Measurements from ENCODE around the gene CEP120. TPM values are rescaled to one million over a fixed set of nuclear protein-coding genes. Genes with fewer than 3 reads are reported as not detected.

The CEP120 gene
- total and polyA plus RNA-seq, 7 donors, result 2.5 to 15.0 (median 5.3) TPM

GRCh38 chr5:123440456-123441181, 17.4 kb upstream of the CEP120 start:
- Histone ChIP-seq H3K36me3 (ENCODE audit: insufficient read depth in 1 of 2, low read depth in 1 of 2) (no peaks in the 10 kb centered on the region), H3K27me3 (ENCODE audit: insufficient read depth in 3 of 3, low read length in 2 of 3) (no peaks in the 10 kb centered on the region), H3K4me1 (no peaks in the 10 kb centered on the region), H3K9me3 (no peaks in the 10 kb centered on the region), H3K4me3 (no peak overlapping the region), H3K27ac (no peak overlapping the region)
- intact Hi-C loops (cut with DNase I), result no loop called here
- WGBS, 3 donors, result 95 to 100% (median 97%) methylated on average over 1 of the region's 1 CpG
- ATAC-seq, result no peak
- no peak for DNase-seq
- TF ChIP-seq, protein P1, sequence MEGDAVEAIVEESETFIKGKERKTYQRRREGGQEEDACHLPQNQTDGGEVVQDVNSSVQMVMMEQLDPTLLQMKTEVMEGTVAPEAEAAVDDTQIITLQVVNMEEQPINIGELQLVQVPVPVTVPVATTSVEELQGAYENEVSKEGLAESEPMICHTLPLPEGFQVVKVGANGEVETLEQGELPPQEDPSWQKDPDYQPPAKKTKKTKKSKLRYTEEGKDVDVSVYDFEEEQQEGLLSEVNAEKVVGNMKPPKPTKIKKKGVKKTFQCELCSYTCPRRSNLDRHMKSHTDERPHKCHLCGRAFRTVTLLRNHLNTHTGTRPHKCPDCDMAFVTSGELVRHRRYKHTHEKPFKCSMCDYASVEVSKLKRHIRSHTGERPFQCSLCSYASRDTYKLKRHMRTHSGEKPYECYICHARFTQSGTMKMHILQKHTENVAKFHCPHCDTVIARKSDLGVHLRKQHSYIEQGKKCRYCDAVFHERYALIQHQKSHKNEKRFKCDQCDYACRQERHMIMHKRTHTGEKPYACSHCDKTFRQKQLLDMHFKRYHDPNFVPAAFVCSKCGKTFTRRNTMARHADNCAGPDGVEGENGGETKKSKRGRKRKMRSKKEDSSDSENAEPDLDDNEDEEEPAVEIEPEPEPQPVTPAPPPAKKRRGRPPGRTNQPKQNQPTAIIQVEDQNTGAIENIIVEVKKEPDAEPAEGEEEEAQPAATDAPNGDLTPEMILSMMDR (IDR thresholded peaks at IDR 0.05), result no peak

DNA sequence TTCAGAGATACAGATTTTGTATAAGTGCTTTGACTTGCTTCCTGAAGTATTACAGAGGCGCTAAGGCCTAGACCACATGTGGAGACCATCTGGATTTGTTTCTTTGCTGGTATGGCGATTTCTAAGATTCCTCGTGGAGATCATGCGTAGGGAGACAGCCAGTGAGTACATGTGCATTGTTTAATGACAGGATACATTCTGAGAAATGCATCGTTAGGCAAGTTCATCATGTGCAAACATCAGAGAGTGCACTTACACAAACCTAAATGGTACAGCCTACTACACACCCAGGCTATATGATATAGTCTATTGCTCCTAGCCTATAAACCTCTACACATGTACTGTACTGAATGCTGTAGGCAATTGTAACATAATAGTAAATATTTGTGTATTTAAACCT, 16.5 kb upstream of the CEP120 start:
- intact Hi-C loops (cut with DNase I), result no loop called here
- ATAC-seq (no peak), DNase-seq (no peak)
- Histone ChIP-seq H3K9me3 (no peaks in the 10 kb centered on the region), H3K4me1 (no peaks in the 10 kb centered on the region), H3K36me3 (ENCODE audit: insufficient read depth in 1 of 2, low read depth in 1 of 2) (no peaks in the 10 kb centered on the region), H3K27ac (no peak overlapping the region), H3K27me3 (ENCODE audit: insufficient read depth in 3 of 3, low read length in 2 of 3) (no peaks in the 10 kb centered on the region), H3K4me3 (no peak overlapping the region)
- WGBS, 3 donors, result 91 to 94% (median 91%) methylated on average over 5 of the region's 5 CpGs
- TF ChIP-seq, protein P1 (IDR thresholded peaks at IDR 0.05), result no peak

DNA sequence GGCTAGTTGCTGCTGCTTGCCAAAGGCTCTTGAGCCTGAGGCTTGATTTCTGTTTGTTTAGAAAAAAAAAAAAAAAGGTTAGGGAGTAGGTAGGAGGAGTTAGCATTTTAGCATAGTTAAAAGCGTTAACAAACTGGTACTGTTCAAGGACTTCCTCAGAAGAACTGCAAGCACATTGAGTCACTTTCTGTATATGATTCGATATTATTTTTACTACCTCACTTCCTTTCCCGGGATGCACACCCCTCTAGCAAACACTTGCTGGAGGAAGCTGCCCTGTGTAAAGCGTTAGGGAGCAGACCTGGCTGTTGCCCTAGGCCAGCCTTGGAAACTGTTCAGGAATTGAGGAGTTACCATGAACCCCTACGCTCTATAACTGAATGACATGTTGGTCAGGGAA, 15.7 kb upstream of the CEP120 start:
- Histone ChIP-seq H3K27ac (no peak overlapping the region), H3K4me1 (no peaks in the 10 kb centered on the region), H3K27me3 (ENCODE audit: insufficient read depth in 3 of 3, low read length in 2 of 3) (no peaks in the 10 kb centered on the region), H3K4me3 (no peak overlapping the region), H3K36me3 (ENCODE audit: insufficient read depth in 1 of 2, low read depth in 1 of 2) (no peaks in the 10 kb centered on the region), H3K9me3 (no peaks in the 10 kb centered on the region)
- ATAC-seq (no peak), DNase-seq (no peak)
- intact Hi-C loops (cut with DNase I), result no loop called here
- WGBS, 3 donors, result 72 to 80% (median 74%) methylated on average over 5 of the region's 5 CpGs
- TF ChIP-seq, protein P1 (IDR thresholded peaks at IDR 0.05), result no peak

DNA sequence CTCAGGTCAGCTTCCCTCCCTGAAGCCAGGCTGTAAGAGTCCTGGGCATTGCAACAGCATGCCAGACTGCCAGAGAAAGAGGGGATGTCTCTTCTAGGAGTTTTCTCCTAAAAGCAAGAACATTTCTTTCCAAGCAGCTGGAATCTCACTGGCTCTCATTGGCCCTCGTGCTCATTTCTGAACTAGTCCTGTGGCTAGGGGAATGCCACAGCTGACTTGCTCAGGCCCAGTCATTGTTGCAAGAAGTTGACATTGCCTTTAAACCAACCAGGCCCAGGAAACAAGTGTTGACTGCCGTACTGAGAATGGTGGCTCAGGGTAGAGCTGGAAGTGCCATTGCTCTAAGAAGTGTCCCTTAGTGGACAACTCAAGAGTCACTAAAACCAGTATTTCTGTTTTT, 15.0 kb upstream of the CEP120 start:
- no peaks in the 10 kb centered on the region for H3K4me1 ChIP-seq
- TF ChIP-seq, protein P1 (IDR thresholded peaks at IDR 0.05), result no peak
- no peaks in the 10 kb centered on the region for H3K9me3 ChIP-seq
- 40 to 75% (median 74%) methylated on average over 2 of the region's 2 CpGs for WGBS, 3 donors
- DNase-seq (no peak), ATAC-seq (no peak)
- no peaks in the 10 kb centered on the region for H3K36me3 ChIP-seq (ENCODE audit: insufficient read depth in 1 of 2, low read depth in 1 of 2)
- no peak overlapping the region for H3K27ac ChIP-seq
- no peaks in the 10 kb centered on the region for H3K27me3 ChIP-seq (ENCODE audit: insufficient read depth in 3 of 3, low read length in 2 of 3)
- intact Hi-C loops (cut with DNase I), result no loop called here
- H3K4me3 ChIP-seq, result no peak overlapping the region

GRCh38 chr5:123436201-123436600, 13.0 kb upstream of the CEP120 start:
- 72 to 90% (median 75%) methylated on average over 1 of the region's 1 CpG for WGBS, 3 donors
- H3K4me3 ChIP-seq, result no peak overlapping the region
- DNase-seq, result no peak
- H3K9me3 ChIP-seq, result no peaks in the 10 kb centered on the region
- no peak overlapping the region for H3K27ac ChIP-seq
- no peaks in the 10 kb centered on the region for H3K4me1 ChIP-seq
- intact Hi-C loops (cut with DNase I), result no loop called here
- no peaks in the 10 kb centered on the region for H3K36me3 ChIP-seq (ENCODE audit: insufficient read depth in 1 of 2, low read depth in 1 of 2)
- peaks cover 0 to 3% (median 0%) of the 10 kb centered on the region in 3 donors for H3K27me3 ChIP-seq (ENCODE audit: insufficient read depth in 3 of 3, low read length in 2 of 3)
- ATAC-seq, result no peak
- TF ChIP-seq, protein P1 (IDR thresholded peaks at IDR 0.05), result no peak
